Hepatocyte (in vitro differentiated cells): Measurements from ENCODE around the gene EVA1A.
A peak's percentile ranks its signal among the peaks of the same experiment; 100 is the strongest.

ENCODE experiments used
- EZH2 ChIP-seq: fragments of 200-600 bp; sonication (generic); IDR thresholded peaks from 2 replicates; pipeline ENCODE4 v1.6.1; 2016; ENCODE audit warnings: antibody characterized with exemption, mild to moderate bottlenecking, borderline replicate concordance
- TF ChIP-seq, protein P1 (sequence below): fragments of 200-600 bp; sonication (generic); IDR thresholded peaks from 2 replicates; pipeline ENCODE4 v1.5.1; 2016; ENCODE audit warnings: antibody characterized with exemption, mild to moderate bottlenecking; ENCODE audit not compliant: poor library complexity

DNA sequence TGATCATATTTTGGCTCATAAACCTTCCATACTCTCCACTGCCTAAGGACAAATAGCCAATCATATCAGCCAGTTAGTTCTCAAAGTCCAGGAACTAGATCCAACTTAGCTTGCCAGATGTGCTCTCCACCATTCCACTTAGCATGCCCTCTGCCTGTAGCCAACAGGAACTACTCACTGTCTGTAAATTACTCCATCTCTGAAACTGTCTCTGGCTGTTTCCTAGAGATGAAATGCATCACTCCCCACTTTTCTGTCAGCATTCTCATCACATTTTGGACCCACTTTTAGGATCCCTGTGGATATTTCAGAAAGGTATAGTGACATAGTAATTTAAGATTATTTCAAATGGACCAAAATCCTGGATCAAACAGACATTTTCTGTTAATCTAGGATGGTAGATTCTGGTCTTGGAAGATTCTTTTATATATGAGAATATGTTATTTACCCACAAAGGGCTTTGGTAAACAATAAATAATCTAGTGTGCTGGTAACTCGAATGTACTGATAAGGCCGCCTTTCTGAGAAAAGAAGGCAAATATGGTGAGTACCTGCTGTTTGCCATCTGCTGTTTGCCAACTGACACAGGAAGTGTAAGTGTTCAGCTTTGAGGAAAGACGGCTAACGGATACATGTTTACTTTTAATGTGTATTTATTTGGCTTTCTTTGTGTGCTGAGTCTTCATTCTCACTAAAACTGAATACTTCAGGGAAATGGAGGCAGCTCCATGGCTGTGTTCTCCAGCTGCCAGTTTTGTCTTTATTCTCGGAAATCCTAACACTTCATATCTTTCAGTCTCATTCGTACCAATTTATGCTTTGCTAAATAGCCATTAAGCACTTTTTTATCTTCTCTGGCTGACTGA, 79.5 kb downstream of the EVA1A start:
- TF ChIP-seq, protein P1, sequence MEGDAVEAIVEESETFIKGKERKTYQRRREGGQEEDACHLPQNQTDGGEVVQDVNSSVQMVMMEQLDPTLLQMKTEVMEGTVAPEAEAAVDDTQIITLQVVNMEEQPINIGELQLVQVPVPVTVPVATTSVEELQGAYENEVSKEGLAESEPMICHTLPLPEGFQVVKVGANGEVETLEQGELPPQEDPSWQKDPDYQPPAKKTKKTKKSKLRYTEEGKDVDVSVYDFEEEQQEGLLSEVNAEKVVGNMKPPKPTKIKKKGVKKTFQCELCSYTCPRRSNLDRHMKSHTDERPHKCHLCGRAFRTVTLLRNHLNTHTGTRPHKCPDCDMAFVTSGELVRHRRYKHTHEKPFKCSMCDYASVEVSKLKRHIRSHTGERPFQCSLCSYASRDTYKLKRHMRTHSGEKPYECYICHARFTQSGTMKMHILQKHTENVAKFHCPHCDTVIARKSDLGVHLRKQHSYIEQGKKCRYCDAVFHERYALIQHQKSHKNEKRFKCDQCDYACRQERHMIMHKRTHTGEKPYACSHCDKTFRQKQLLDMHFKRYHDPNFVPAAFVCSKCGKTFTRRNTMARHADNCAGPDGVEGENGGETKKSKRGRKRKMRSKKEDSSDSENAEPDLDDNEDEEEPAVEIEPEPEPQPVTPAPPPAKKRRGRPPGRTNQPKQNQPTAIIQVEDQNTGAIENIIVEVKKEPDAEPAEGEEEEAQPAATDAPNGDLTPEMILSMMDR, result peak; percentile 30
- no peak for TF ChIP-seq EZH2
